SK-N-SH treated with all-trans-retinoic acid at 6 μM for 48 hours (cell line): ENCODE measurements around the gene KRTAP17-1.

ENCODE experiments used
- ATAC-seq: fragments of 200-7000 bp; cut with Tn5 transposase; 3 replicates; pipeline ENCODE4 v1.9.1; 2020; ENCODE audit warnings: mild to moderate bottlenecking, moderate library complexity
- ARNTL ChIP-seq: fragments of 450-650 bp; formaldehyde crosslinking; IDR thresholded peaks from 2 replicates; pipeline ENCODE4 v1.5.0; 2020; ENCODE audit warnings: low read depth, mild to moderate bottlenecking, moderate library complexity, borderline replicate concordance
- BACH2 ChIP-seq: fragments of 250-450 bp; sonication (Bioruptor Pico); IDR thresholded peaks from 2 replicates; pipeline ENCODE4 v1.9.0; 2021; ENCODE audit warnings: mild to moderate bottlenecking, borderline replicate concordance
- CSDC2 ChIP-seq: fragments of 250-450 bp; sonication (Bioruptor Pico); IDR thresholded peaks from 2 replicates; pipeline ENCODE4 v1.5.0; 2020; ENCODE audit warnings: mild to moderate bottlenecking, moderate library complexity
- CSRNP3 ChIP-seq: fragments of 250-450 bp; sonication (Bioruptor Pico); IDR thresholded peaks from 2 replicates; pipeline ENCODE4 v1.5.1; 2021; ENCODE audit warnings: mild to moderate bottlenecking, moderate library complexity
- ESRRG ChIP-seq: fragments of 250-450 bp; sonication (Bioruptor Pico); IDR thresholded peaks from 2 replicates; pipeline ENCODE4 v1.6.1; 2021; ENCODE audit warnings: mild to moderate bottlenecking
- GLIS3 ChIP-seq: fragments of 250-450 bp; sonication (Bioruptor Pico); IDR thresholded peaks from 2 replicates; pipeline ENCODE4 v1.5.0; 2020; ENCODE audit warnings: mild to moderate bottlenecking, moderate library complexity
- ISL1 ChIP-seq: fragments of 250-450 bp; sonication (Bioruptor Pico); IDR thresholded peaks from 2 replicates; pipeline ENCODE4 v2.1.2; 2022; ENCODE audit warnings: mild to moderate bottlenecking, moderate library complexity
- OSR1 ChIP-seq: fragments of 250-450 bp; sonication (Bioruptor Pico); IDR thresholded peaks from 2 replicates; pipeline ENCODE4 v1.8.0; 2022; ENCODE audit warnings: moderate library complexity, mild to moderate bottlenecking, inconsistent platforms
- PPARA ChIP-seq: fragments of 250-450 bp; sonication (Bioruptor Pico); IDR thresholded peaks from 2 replicates; pipeline ENCODE4 v1.5.0; 2020; ENCODE audit warnings: mild to moderate bottlenecking, borderline replicate concordance
- RARB ChIP-seq: fragments of 250-450 bp; sonication (Bioruptor Pico); IDR thresholded peaks from 2 replicates; pipeline ENCODE4 v1.8.0; 2021; ENCODE audit warnings: mild to moderate bottlenecking, moderate library complexity
- SNAI2 ChIP-seq: fragments of 250-450 bp; sonication (Bioruptor Pico); IDR thresholded peaks from 2 replicates; pipeline ENCODE4 v1.5.0; 2020; ENCODE audit warnings: mild to moderate bottlenecking, moderate library complexity
- TCF4 ChIP-seq: fragments of 250-450 bp; sonication (Bioruptor Pico); IDR thresholded peaks from 2 replicates; pipeline ENCODE4 v1.8.0; 2021; ENCODE audit warnings: mild to moderate bottlenecking, moderate library complexity, borderline replicate concordance
- TOX ChIP-seq: fragments of 250-450 bp; sonication (Bioruptor Pico); IDR thresholded peaks from 2 replicates; pipeline ENCODE4 v1.8.0; 2021; ENCODE audit warnings: mild to moderate bottlenecking, moderate library complexity, borderline replicate concordance
- ZFP3 ChIP-seq: fragments of 250-450 bp; sonication (Bioruptor Pico); IDR thresholded peaks from 2 replicates; pipeline ENCODE4 v1.5.0; 2020; ENCODE audit warnings: mild to moderate bottlenecking, moderate library complexity
- ZFP30 ChIP-seq: fragments of 450-650 bp; formaldehyde crosslinking; IDR thresholded peaks from 2 replicates; pipeline ENCODE4 v1.5.0; 2022; ENCODE audit warnings: mild to moderate bottlenecking, moderate library complexity
- ZNF70 ChIP-seq: fragments of 450-650 bp; formaldehyde crosslinking; IDR thresholded peaks from 2 replicates; pipeline ENCODE4 v1.5.0; 2020; ENCODE audit warnings: mild to moderate bottlenecking, moderate library complexity
- ZNF8 ChIP-seq: fragments of 450-650 bp; formaldehyde crosslinking; IDR thresholded peaks from 2 replicates; pipeline ENCODE4 v1.5.0; 2020; ENCODE audit warnings: mild to moderate bottlenecking, moderate library complexity
- TF ChIP-seq, protein P1 (sequence below): fragments of 250-450 bp; sonication (Bioruptor Pico); IDR thresholded peaks from 2 replicates; pipeline ENCODE4 v1.5.1; 2020; ENCODE audit warnings: low read depth, mild to moderate bottlenecking, moderate library complexity
- TF ChIP-seq, protein P2 (sequence below): fragments of 250-450 bp; sonication (Bioruptor Pico); IDR thresholded peaks from 2 replicates; pipeline ENCODE4 v1.8.0; 2021; ENCODE audit warnings: low read depth, mild to moderate bottlenecking, moderate library complexity, borderline replicate concordance
- TF ChIP-seq, protein P3 (sequence below): fragments of 250-450 bp; sonication (Bioruptor Pico); IDR thresholded peaks from 2 replicates; pipeline ENCODE4 v1.5.0; 2020; ENCODE audit warnings: mild to moderate bottlenecking, moderate library complexity
- TF ChIP-seq, protein P4 (sequence below): fragments of 250-450 bp; sonication (Bioruptor Pico); IDR thresholded peaks from 2 replicates; pipeline ENCODE4 v1.8.0; 2020; ENCODE audit warnings: mild to moderate bottlenecking, moderate library complexity, borderline replicate concordance

Gene KRTAP17-1

DNA sequence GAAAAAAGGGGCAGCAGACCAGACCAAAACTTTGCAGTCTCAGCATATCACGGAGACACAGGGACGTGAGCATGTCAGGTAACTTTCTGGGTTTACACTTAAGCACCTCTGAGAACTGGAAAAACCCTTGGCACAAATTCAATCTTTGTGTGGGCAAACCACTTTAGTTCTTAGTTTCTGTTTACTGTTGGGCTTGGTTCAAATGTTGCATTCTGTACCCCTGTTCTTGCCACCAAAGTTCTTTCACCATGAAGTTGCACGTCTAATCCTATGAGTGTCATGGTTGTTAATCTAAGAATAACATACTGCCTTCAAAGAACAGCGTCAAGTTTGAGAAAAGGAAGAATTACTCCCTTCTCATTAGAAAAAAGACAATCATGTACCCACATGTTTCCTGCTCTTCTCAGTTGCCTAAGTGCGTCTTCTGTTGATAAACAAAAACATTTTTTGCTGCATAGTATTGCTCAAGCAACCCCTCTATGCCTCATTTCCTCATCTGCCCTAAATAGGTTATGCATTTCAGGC lies 23.5 kb upstream of the KRTAP17-1 start:
- ATAC-seq, result no peak
- TF ChIP-seq CSDC2, result no peak
- no peak for TF ChIP-seq ISL1 (CRISPR knock-in tag)
- TF ChIP-seq TOX, result no peak
- no peak for TF ChIP-seq ESRRG (CRISPR knock-in tag)
- TF ChIP-seq, protein P1, sequence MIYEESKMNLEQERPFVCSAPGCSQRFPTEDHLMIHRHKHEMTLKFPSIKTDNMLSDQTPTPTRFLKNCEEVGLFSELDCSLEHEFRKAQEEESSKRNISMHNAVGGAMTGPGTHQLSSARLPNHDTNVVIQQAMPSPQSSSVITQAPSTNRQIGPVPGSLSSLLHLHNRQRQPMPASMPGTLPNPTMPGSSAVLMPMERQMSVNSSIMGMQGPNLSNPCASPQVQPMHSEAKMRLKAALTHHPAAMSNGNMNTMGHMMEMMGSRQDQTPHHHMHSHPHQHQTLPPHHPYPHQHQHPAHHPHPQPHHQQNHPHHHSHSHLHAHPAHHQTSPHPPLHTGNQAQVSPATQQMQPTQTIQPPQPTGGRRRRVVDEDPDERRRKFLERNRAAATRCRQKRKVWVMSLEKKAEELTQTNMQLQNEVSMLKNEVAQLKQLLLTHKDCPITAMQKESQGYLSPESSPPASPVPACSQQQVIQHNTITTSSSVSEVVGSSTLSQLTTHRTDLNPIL (CRISPR knock-in tag), result no peak

GRCh38 chr17:41335747-41336146 lies 20.2 kb upstream of the KRTAP17-1 start:
- TF ChIP-seq, protein P1 (CRISPR knock-in tag), result no peak
- TF ChIP-seq ARNTL, result no peak
- no peak for TF ChIP-seq ZFP3 (CRISPR knock-in tag)
- TF ChIP-seq, protein P2, sequence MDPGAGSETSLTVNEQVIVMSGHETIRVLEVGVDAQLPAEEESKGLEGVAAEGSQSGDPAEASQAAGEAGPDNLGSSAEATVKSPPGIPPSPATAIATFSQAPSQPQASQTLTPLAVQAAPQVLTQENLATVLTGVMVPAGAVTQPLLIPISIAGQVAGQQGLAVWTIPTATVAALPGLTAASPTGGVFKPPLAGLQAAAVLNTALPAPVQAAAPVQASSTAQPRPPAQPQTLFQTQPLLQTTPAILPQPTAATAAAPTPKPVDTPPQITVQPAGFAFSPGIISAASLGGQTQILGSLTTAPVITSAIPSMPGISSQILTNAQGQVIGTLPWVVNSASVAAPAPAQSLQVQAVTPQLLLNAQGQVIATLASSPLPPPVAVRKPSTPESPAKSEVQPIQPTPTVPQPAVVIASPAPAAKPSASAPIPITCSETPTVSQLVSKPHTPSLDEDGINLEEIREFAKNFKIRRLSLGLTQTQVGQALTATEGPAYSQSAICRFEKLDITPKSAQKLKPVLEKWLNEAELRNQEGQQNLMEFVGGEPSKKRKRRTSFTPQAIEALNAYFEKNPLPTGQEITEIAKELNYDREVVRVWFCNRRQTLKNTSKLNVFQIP (CRISPR knock-in tag), result no peak
- TF ChIP-seq GLIS3 (CRISPR knock-in tag), result no peak
- TF ChIP-seq TOX, result no peak
- no peak for TF ChIP-seq BACH2 (CRISPR knock-in tag)
- no peak for TF ChIP-seq CSDC2
- TF ChIP-seq, protein P3, sequence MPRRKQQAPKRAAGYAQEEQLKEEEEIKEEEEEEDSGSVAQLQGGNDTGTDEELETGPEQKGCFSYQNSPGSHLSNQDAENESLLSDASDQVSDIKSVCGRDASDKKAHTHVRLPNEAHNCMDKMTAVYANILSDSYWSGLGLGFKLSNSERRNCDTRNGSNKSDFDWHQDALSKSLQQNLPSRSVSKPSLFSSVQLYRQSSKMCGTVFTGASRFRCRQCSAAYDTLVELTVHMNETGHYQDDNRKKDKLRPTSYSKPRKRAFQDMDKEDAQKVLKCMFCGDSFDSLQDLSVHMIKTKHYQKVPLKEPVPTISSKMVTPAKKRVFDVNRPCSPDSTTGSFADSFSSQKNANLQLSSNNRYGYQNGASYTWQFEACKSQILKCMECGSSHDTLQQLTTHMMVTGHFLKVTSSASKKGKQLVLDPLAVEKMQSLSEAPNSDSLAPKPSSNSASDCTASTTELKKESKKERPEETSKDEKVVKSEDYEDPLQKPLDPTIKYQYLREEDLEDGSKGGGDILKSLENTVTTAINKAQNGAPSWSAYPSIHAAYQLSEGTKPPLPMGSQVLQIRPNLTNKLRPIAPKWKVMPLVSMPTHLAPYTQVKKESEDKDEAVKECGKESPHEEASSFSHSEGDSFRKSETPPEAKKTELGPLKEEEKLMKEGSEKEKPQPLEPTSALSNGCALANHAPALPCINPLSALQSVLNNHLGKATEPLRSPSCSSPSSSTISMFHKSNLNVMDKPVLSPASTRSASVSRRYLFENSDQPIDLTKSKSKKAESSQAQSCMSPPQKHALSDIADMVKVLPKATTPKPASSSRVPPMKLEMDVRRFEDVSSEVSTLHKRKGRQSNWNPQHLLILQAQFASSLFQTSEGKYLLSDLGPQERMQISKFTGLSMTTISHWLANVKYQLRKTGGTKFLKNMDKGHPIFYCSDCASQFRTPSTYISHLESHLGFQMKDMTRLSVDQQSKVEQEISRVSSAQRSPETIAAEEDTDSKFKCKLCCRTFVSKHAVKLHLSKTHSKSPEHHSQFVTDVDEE (CRISPR knock-in tag), result no peak
- TF ChIP-seq TCF4 (CRISPR knock-in tag), result no peak
- no peak for TF ChIP-seq ZFP30 (CRISPR knock-in tag)
- TF ChIP-seq, protein P4, sequence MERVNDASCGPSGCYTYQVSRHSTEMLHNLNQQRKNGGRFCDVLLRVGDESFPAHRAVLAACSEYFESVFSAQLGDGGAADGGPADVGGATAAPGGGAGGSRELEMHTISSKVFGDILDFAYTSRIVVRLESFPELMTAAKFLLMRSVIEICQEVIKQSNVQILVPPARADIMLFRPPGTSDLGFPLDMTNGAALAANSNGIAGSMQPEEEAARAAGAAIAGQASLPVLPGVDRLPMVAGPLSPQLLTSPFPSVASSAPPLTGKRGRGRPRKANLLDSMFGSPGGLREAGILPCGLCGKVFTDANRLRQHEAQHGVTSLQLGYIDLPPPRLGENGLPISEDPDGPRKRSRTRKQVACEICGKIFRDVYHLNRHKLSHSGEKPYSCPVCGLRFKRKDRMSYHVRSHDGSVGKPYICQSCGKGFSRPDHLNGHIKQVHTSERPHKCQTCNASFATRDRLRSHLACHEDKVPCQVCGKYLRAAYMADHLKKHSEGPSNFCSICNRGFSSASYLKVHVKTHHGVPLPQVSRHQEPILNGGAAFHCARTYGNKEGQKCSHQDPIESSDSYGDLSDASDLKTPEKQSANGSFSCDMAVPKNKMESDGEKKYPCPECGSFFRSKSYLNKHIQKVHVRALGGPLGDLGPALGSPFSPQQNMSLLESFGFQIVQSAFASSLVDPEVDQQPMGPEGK (CRISPR knock-in tag), result no peak
- TF ChIP-seq PPARA (CRISPR knock-in tag), result no peak
- TF ChIP-seq ZNF70 (CRISPR knock-in tag), result no peak
- TF ChIP-seq ESRRG (CRISPR knock-in tag), result no peak
- TF ChIP-seq RARB (CRISPR knock-in tag), result no peak
- no peak for TF ChIP-seq SNAI2 (CRISPR knock-in tag)
- TF ChIP-seq ZNF8, result no peak
- TF ChIP-seq OSR1, result no peak
- TF ChIP-seq CSRNP3, result no peak
- ATAC-seq, result no peak
